Mesenchymal stem cell (in vitro differentiated cells and primary cell): ENCODE data around the gene PNPLA2.

Source experiments
- DNase-seq: peaks from one replicate; pipeline ENCODE4 v3.0.0-alpha.2; 2013
- H2AFZ ChIP-seq: one replicate; pipeline ENCODE4 v1.6.1; 2013; ENCODE audit warnings: low read depth, mild to moderate bottlenecking, control low read depth, inconsistent platforms, low read length, moderate library complexity
- H2AK5ac ChIP-seq: 2 replicates; pipeline ENCODE4 v1.6.1; 2013; ENCODE audit warnings: low read length, moderate library complexity, mild to moderate bottlenecking, inconsistent platforms; ENCODE audit not compliant: severe bottlenecking
- H2BK120ac ChIP-seq: one replicate; pipeline ENCODE4 v1.6.1; 2013; ENCODE audit warnings: low read depth, mild to moderate bottlenecking, inconsistent platforms, low read length, moderate library complexity
- H2BK12ac ChIP-seq, 2 experiments: one replicate each; pipeline ENCODE4 v1.6.1; 2013; ENCODE audit warnings: inconsistent platforms in 2 of 2, low read length in 2 of 2, mild to moderate bottlenecking in 2 of 2, moderate library complexity in 2 of 2, control low read depth in 1 of 2
- H2BK15ac ChIP-seq: one replicate; pipeline ENCODE4 v1.6.1; 2013; ENCODE audit warnings: mild to moderate bottlenecking, low read depth, inconsistent platforms; ENCODE audit not compliant: poor library complexity, severe bottlenecking
- H2BK5ac ChIP-seq: 2 replicates; pipeline ENCODE4 v1.6.1; 2013; ENCODE audit warnings: low read depth, mild to moderate bottlenecking, low read length, control low read depth, inconsistent platforms; ENCODE audit not compliant: poor library complexity, severe bottlenecking
- H3K14ac ChIP-seq, 2 experiments: one replicate each; pipeline ENCODE4 v1.6.1; 2013; ENCODE audit warnings: inconsistent platforms in 2 of 2, low read length in 2 of 2, control low read depth in 1 of 2, mild to moderate bottlenecking in 1 of 2, moderate library complexity in 1 of 2
- H3K18ac ChIP-seq, 2 experiments: one replicate each; pipeline ENCODE4 v1.6.1; 2013; ENCODE audit warnings: inconsistent platforms in 2 of 2, low read length in 2 of 2, control low read depth in 1 of 2, low read depth in 1 of 2, mild to moderate bottlenecking in 1 of 2
- H3K23ac ChIP-seq, 2 experiments: one replicate each; pipeline ENCODE4 v1.6.1; 2013; ENCODE audit warnings: inconsistent platforms in 2 of 2, low read length in 2 of 2, mild to moderate bottlenecking in 2 of 2, moderate library complexity in 2 of 2, control low read depth in 1 of 2
- H3K27ac ChIP-seq: 2 replicates; pipeline ENCODE4 v1.5.1; 2013; ENCODE audit warnings: mild to moderate bottlenecking, moderate library complexity, low read length, control low read depth, inconsistent platforms; ENCODE audit not compliant: poor library complexity, severe bottlenecking
- H3K27me3 ChIP-seq, 2 experiments: 2 replicates each; pipeline versions ENCODE4 v1.6.1 to v1.7.0; 2013; ENCODE audit warnings: low read length in 2 of 2, mild to moderate bottlenecking in 2 of 2, moderate library complexity in 2 of 2, control low read depth in 1 of 2, inconsistent platforms in 1 of 2; ENCODE audit not compliant: control insufficient read depth in 1 of 2, insufficient read depth in 1 of 2
- H3K36me3 ChIP-seq, 2 experiments: 2 replicates each; pipeline versions ENCODE4 v1.6.1 to v1.7.0; 2013; ENCODE audit warnings: low read length in 2 of 2, control low read depth in 1 of 2, inconsistent platforms in 1 of 2, low read depth in 1 of 2, mild to moderate bottlenecking in 1 of 2; ENCODE audit not compliant: insufficient read depth in 2 of 2, control insufficient read depth in 1 of 2
- H3K4ac ChIP-seq, 2 experiments: one replicate each; pipeline ENCODE4 v1.6.1; 2013; ENCODE audit warnings: inconsistent platforms in 2 of 2, low read length in 2 of 2, mild to moderate bottlenecking in 2 of 2, moderate library complexity in 2 of 2, control low read depth in 1 of 2, low read depth in 1 of 2
- H3K4me1 ChIP-seq: 2 replicates; pipeline ENCODE4 v1.6.1; 2013; ENCODE audit warnings: low read depth, low read length, control low read depth; ENCODE audit not compliant: control insufficient read depth, insufficient read depth
- H3K4me2 ChIP-seq: 2 replicates; pipeline ENCODE4 v1.6.1; 2013; ENCODE audit warnings: low read length, mild to moderate bottlenecking, inconsistent platforms; ENCODE audit not compliant: poor library complexity, severe bottlenecking
- H3K4me3 ChIP-seq, 2 experiments: 2 replicates each; pipeline versions ENCODE4 v1.5.1 to v1.7.0; 2013; ENCODE audit warnings: low read length in 2 of 2, mild to moderate bottlenecking in 2 of 2, control low read depth in 1 of 2, low read depth in 1 of 2; ENCODE audit not compliant: insufficient read depth in 1 of 2
- H3K79me1 ChIP-seq: replicated peaks from 2 replicates; pipeline ENCODE4 v1.6.1; 2013; ENCODE audit warnings: mild to moderate bottlenecking, control low read depth, low read length, inconsistent platforms; ENCODE audit not compliant: poor library complexity, severe bottlenecking
- H3K9ac ChIP-seq: 2 replicates; pipeline ENCODE4 v1.7.0; 2013; ENCODE audit warnings: mild to moderate bottlenecking, low read length, moderate library complexity
- H3K9me3 ChIP-seq: 2 replicates; pipeline ENCODE4 v1.7.0; 2013; ENCODE audit warnings: mild to moderate bottlenecking, low read length; ENCODE audit not compliant: control insufficient read depth
- H4K8ac ChIP-seq: one replicate; pipeline ENCODE4 v1.6.1; 2013; ENCODE audit warnings: inconsistent platforms, mild to moderate bottlenecking, low read length, moderate library complexity
- H4K91ac ChIP-seq: one replicate; pipeline ENCODE4 v1.6.1; 2013; ENCODE audit warnings: mild to moderate bottlenecking, low read length, inconsistent platforms
- whole genome bisulfite sequencing: methylation state at CpG from one replicate; pipeline ENCODE4 v1.1.7; 2013; ENCODE audit warnings: mixed read lengths; 5-methylcytosine and 5-hydroxymethylcytosine counted together

Gene PNPLA2

DNA sequence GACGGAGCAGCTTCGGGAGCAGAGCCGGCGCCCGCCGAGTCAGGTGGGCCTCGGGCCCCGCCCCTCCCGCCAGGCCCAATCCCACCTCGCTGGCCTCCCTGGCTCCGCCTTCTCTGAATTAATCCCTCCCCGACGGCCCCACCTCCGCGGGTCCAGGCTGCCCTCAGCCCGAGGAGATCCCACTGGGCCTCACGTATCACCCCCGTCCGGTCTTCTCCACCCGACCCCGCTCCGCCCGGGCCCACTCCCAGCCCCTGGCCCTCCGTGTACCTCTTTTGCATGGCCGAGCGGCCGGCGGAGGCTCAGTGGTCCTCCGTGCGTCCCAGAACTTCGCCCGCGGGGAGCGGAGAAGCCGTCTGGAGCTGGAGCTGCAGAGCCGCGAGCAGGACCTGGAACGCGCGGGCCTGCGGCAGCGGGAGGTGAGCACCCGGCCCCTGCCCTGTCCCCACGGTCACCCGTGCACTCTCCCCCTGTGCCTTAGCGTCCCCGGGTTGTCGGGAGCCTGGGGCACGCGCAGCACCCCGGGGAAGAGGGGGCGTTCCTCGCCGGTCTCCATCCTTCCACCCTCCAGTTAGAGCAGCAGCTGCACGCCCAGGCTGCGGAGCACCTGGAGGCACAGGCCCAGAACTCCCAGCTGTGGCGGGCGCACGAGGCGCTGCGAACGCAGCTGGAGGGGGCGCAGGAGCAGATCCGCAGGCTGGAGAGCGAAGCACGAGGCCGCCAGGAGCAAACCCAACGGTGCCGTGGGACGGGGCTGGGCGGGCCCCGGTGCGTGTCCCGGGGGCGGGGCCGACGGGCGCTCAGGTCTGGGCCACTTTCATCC is 11.8 kb downstream of the PNPLA2 start:
- Histone ChIP-seq H3K4me2 (peak overlapping the region; percentile 81), H2BK15ac (peak overlapping the region; percentile 60), H3K4ac (no peak overlapping the region), H2BK12ac (no peak overlapping the region), H2AFZ (no peak overlapping the region), H3K27me3 (peaks cover 0 to 17% of the 10 kb centered on the region in 2 experiments), H2BK120ac (no peak overlapping the region), H2AK5ac (no peak overlapping the region), H3K79me1 (no peaks in the 10 kb centered on the region), H3K36me3 (peaks cover 3 to 7% of the 10 kb centered on the region in 2 experiments), H2BK5ac (no peak overlapping the region), H3K18ac (peak overlapping the region in 1 of 2 experiments; percentile 26), H3K14ac (peak overlapping the region in 1 of 2 experiments; percentile 35), H3K9me3 (no peaks in the 10 kb centered on the region), H3K23ac (peak overlapping the region in 1 of 2 experiments; percentile 80), H4K8ac (no peak overlapping the region), H4K91ac (no peak overlapping the region), H3K4me3 (peak overlapping the region; percentile 49 to 64), H3K4me1 (peaks cover 77% of the 10 kb centered on the region), H3K9ac (no peak overlapping the region), H3K27ac (no peak overlapping the region)
- DNase-seq: peak; percentile 79
- WGBS: 3% methylated on average over 56 of the region's 78 CpGs

DNA sequence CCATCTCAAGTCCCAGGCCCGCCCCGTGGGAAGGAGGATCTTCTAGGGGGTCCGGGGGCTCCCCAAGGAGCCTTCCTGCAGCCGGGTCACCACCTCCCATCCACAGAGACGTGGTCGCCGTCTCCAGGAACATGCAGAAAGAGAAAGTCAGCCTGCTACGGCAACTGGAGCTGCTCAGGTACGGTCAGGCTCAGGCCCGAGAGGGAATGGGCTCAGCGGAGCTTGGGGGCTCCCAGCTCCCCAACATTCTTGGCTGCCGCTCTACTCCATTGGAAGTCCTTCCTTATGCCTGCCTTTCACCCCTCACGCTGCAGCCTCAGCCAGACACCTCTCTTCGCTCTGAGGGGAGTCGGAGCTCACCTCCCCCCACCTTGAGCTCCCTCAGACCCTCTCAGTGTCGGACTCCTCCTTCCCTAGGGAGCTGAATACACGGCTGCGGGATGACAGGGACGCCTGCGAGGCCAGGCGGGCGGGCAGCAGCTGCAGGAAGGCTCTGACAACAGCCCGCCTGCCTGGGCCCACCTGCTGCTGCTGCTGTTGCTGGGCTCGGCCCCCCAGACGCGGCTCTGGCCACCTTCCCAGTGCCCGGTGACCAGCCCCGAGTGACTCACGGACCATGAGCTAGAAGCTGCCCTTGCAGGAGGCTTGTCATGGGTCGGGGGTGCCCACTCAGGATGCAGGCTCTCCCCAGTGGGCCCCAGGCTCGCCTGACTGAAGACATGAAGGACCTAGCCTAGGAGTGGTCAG is 12.6 kb downstream of the PNPLA2 start:
- peak overlapping the region; percentile 27 to 49 for H3K4me3 ChIP-seq
- no peak overlapping the region for H3K14ac ChIP-seq
- no peak overlapping the region for H2BK5ac ChIP-seq
- peak overlapping the region; percentile 54 for H2BK15ac ChIP-seq
- peak overlapping the region in 1 of 2 experiments; percentile 34 for H3K23ac ChIP-seq
- H2AFZ ChIP-seq: no peak overlapping the region
- no peak overlapping the region for H2BK12ac ChIP-seq
- H4K8ac ChIP-seq: no peak overlapping the region
- H3K9me3 ChIP-seq: no peaks in the 10 kb centered on the region
- H3K4me2 ChIP-seq: peak overlapping the region; percentile 81
- no peaks in the 10 kb centered on the region for H3K79me1 ChIP-seq
- H3K9ac ChIP-seq: no peak overlapping the region
- no peak overlapping the region for H4K91ac ChIP-seq
- H3K18ac ChIP-seq: no peak overlapping the region
- H2BK120ac ChIP-seq: no peak overlapping the region
- H3K36me3 ChIP-seq: peaks cover 3 to 6% of the 10 kb centered on the region in 2 experiments
- no peak for DNase-seq
- peaks cover 75% of the 10 kb centered on the region for H3K4me1 ChIP-seq
- peak overlapping the region; percentile 19 for H2AK5ac ChIP-seq
- peaks cover 0 to 17% of the 10 kb centered on the region in 2 experiments for H3K27me3 ChIP-seq
- no peak overlapping the region for H3K4ac ChIP-seq
- 61% methylated on average over 31 of the region's 31 CpGs for WGBS
- H3K27ac ChIP-seq: peak overlapping the region; percentile 71

DNA sequence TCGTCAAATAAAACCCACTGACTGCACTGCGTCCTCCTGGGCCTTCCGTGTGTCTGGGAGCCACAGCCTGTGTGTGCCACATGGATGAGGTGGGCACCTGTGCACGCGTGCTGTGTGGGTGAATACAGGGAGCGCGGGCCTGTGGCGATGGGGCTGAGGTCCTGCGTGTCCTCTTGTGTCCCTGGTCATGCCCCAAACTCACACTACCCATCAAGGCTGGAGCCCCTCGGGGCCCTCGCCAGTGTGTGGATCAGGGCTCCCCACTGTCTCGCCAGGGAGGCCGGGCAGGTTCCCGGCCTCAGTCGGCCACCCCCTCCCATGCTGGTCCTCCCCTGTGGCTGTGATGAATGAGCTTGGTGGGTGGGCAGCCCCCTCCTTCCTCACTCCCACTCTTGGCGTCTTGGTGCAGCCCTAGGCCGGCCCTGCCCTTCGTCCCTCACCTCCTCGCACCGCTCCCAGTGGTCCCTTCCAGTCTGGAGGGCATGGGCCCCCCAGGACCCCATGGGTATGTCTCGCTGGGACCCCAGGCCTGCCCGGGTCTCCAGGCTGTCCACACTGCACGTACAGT is 13.3 kb downstream of the PNPLA2 start:
- H3K4ac ChIP-seq: peak overlapping the region; percentile 83 to 90
- DNase-seq: no peak
- WGBS: 59% methylated on average over 17 of the region's 23 CpGs
- H3K9ac ChIP-seq: peak overlapping the region; percentile 78
- H3K79me1 ChIP-seq: no peaks in the 10 kb centered on the region
- H4K8ac ChIP-seq: peak overlapping the region; percentile 73
- H2BK120ac ChIP-seq: no peak overlapping the region
- peak overlapping the region; percentile 86 for H4K91ac ChIP-seq
- peak overlapping the region; percentile 34 for H2BK15ac ChIP-seq
- H3K27me3 ChIP-seq: peaks cover 0 to 12% of the 10 kb centered on the region in 2 experiments
- peak overlapping the region; percentile 56 to 94 for H3K18ac ChIP-seq
- no peaks in the 10 kb centered on the region for H3K9me3 ChIP-seq
- peaks cover 78% of the 10 kb centered on the region for H3K4me1 ChIP-seq
- H3K4me2 ChIP-seq: peak overlapping the region; percentile 81
- H3K14ac ChIP-seq: peak overlapping the region in 1 of 2 experiments; percentile 91
- peak overlapping the region; percentile 31 for H2BK5ac ChIP-seq
- H3K27ac ChIP-seq: peak overlapping the region; percentile 71
- H2AFZ ChIP-seq: no peak overlapping the region
- peak overlapping the region in 1 of 2 experiments; percentile 6 for H3K23ac ChIP-seq
- peaks cover 10 to 13% of the 10 kb centered on the region in 2 experiments for H3K36me3 ChIP-seq
- H2BK12ac ChIP-seq: peak overlapping the region; percentile 12 to 86
- peak overlapping the region; percentile 73 to 78 for H3K4me3 ChIP-seq
- H2AK5ac ChIP-seq: peak overlapping the region; percentile 23
